Hematopoietic multipotent progenitor cell treated with erythropoietin and hydrocortisone succinate and interleukin-3 and kit ligand, for 15 days (in vitro differentiated cells): ENCODE data around the gene CELSR1.

Experiments
- DNase-seq: peaks from one replicate; pipeline ENCODE4 v3.0.0-alpha.2; 2015; ENCODE audit warnings: low spot score

The CELSR1 gene

GRCh38 chr22:46362203-46362933 lies 175.1 kb downstream of the CELSR1 start:
- no peak for DNase-seq

GRCh38 chr22:46361826-46362202 lies 175.6 kb downstream of the CELSR1 start:
- no peak for DNase-seq

- DNase-seq = no peak
Observed at GRCh38 chr22:46360891-46361290, 176.5 kb downstream of the CELSR1 start.

- no peak for DNase-seq
Observed at GRCh38 chr22:46360097-46360496, 177.3 kb downstream of the CELSR1 start.

GRCh38 chr22:46359362-46359761 lies 178.1 kb downstream of the CELSR1 start:
- DNase-seq = no peak

GRCh38 chr22:46358766-46359165 lies 178.7 kb downstream of the CELSR1 start:
- DNase-seq = no peak

GRCh38 chr22:46357711-46358520 lies 179.5 kb downstream of the CELSR1 start:
- no peak for DNase-seq

- no peak for DNase-seq
Observed at GRCh38 chr22:46356496-46357480, 180.6 kb downstream of the CELSR1 start.

- no peak for DNase-seq
Observed at GRCh38 chr22:46355996-46356471, 181.4 kb downstream of the CELSR1 start.

- peak; percentile 49 for DNase-seq
Observed at GRCh38 chr22:46355369-46355995, 181.9 kb downstream of the CELSR1 start.

GRCh38 chr22:46354993-46355305 lies 182.5 kb downstream of the CELSR1 start:
- no peak for DNase-seq

- DNase-seq = no peak
Observed at GRCh38 chr22:46354176-46354992, 183.0 kb downstream of the CELSR1 start.

- DNase-seq = no peak
Observed at GRCh38 chr22:46353483-46354105, 183.8 kb downstream of the CELSR1 start.

- no peak for DNase-seq
Observed at GRCh38 chr22:46352691-46353386, 184.6 kb downstream of the CELSR1 start.

- no peak for DNase-seq
Observed at GRCh38 chr22:46352276-46352675, 185.1 kb downstream of the CELSR1 start.

GRCh38 chr22:46351767-46352166 lies 185.7 kb downstream of the CELSR1 start:
- DNase-seq = no peak

- no peak for DNase-seq
Observed at GRCh38 chr22:46351131-46351735, 186.2 kb downstream of the CELSR1 start.

- DNase-seq = no peak
Observed at GRCh38 chr22:46350646-46351045, 186.8 kb downstream of the CELSR1 start.

- DNase-seq = no peak
Observed at GRCh38 chr22:46350121-46350520, 187.3 kb downstream of the CELSR1 start.
